Erythroblast (primary cell): Measurements from ENCODE around the gene SEPTIN5.

ENCODE experiments used
- GATA1 ChIP-seq: IDR thresholded peaks from 2 replicates; pipeline ENCODE4 v1.6.1; 2011; ENCODE audit warnings: low read depth, mild to moderate bottlenecking, control low read depth, low read length, moderate library complexity
- POLR2A ChIP-seq: IDR thresholded peaks from 2 replicates; pipeline ENCODE4 v1.6.1; 2011; ENCODE audit warnings: mild to moderate bottlenecking, low read length

DNA sequence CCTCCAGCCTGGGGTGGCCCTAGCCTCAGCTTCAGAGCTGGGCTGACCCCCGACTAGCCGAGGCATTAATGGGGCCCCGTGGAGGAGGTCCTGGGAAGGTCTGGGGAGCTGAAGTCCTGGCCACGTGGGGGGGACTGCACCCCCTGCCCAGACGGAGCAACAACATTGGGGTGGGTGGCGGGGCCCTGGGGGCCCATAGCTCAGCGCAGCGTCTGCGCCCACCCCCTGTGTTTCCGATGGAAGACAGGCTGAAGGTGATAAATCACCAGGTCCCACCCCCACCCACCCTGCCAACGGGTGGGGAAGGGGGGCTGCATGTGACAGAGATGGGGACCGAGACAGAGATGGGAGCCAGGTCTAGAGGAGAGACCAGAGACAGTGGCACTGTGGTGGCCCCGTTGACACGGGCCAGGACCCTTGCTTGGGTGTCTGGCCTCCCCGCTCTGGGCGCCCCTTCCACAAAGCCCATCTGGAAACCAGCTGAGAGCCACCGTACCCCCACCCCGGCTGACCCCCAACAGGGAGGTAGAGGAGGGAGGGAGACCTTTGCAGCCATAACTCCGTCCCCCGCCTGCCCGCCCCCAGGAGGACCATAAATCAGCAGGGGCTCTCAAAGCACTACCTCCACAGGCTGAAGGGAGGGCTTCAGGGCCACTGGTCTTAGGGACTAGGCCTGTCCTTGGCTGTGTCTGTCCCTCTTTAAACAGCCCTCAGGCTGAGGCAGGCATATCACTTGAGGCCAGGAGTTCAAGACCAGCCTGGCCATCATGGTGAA lies 17.2 kb downstream of the SEPTIN5 start:
- no peak for TF ChIP-seq POLR2A
- no peak for TF ChIP-seq GATA1
